ENCODE results near the gene USF3.
"Not testable (repeated sequence)": the region's sequence is repeated elsewhere in the genome, so short reads cannot be mapped to it uniquely, and the experiment has no call there.

Gene USF3

GRCh38 chr3:113654310-113654709, 42.1 kb downstream of the USF3 start:
- DNase-seq, result no peak

GRCh38 chr3:113649174-113649845, 47.1 kb downstream of the USF3 start:
- no peak for DNase-seq

GRCh38 chr3:113648524-113648923, 47.9 kb downstream of the USF3 start:
- no peak for DNase-seq

GRCh38 chr3:113643583-113643982, 52.9 kb downstream of the USF3 start:
- DNase-seq, result no peak

GRCh38 chr3:113638910-113639309, 57.5 kb downstream of the USF3 start:
- no peak for DNase-seq

GRCh38 chr3:113637756-113638155, 58.7 kb downstream of the USF3 start:
- DNase-seq, result no peak

GRCh38 chr3:113636034-113636433, 60.4 kb downstream of the USF3 start:
- DNase-seq, result not testable (repeated sequence)

GRCh38 chr3:113634782-113635474, 61.5 kb downstream of the USF3 start:
- no peak for DNase-seq

GRCh38 chr3:113631573-113631972, 64.9 kb downstream of the USF3 start:
- no peak for DNase-seq

GRCh38 chr3:113630956-113631542, 65.4 kb downstream of the USF3 start:
- no peak for DNase-seq

- DNase-seq, result no peak
These were observed 66.6 kb downstream of the USF3 start for GRCh38 chr3:113629584-113630421.

- DNase-seq, result no peak
These were observed 67.7 kb downstream of the USF3 start for GRCh38 chr3:113628788-113629187.

GRCh38 chr3:113628316-113628715, 68.1 kb downstream of the USF3 start:
- no peak for DNase-seq

GRCh38 chr3:113626503-113627371, 69.7 kb downstream of the USF3 start:
- DNase-seq, result peak; percentile 7

- no peak for DNase-seq
These were observed 70.6 kb downstream of the USF3 start for GRCh38 chr3:113625834-113626233.

GRCh38 chr3:113623811-113624210, 72.6 kb downstream of the USF3 start:
- no peak for DNase-seq

GRCh38 chr3:113623324-113623723, 73.1 kb downstream of the USF3 start:
- DNase-seq, result no peak

GRCh38 chr3:113620091-113620490, 76.4 kb downstream of the USF3 start:
- DNase-seq, result no peak

GRCh38 chr3:113617726-113618125, 78.7 kb downstream of the USF3 start:
- DNase-seq, result no peak

GRCh38 chr3:113615976-113616375, 80.5 kb downstream of the USF3 start:
- DNase-seq, result no peak

GRCh38 chr3:113614402-113614801, 82.0 kb downstream of the USF3 start:
- DNase-seq, result no peak

GRCh38 chr3:113607219-113607596, 89.2 kb downstream of the USF3 start:
- no peak for DNase-seq
